ENCODE measurements around the gene WTIP. TPM values are rescaled to one million over a fixed set of nuclear protein-coding genes. Genes with fewer than 3 reads are reported as not detected.
"Not testable (repeated sequence)": the region's sequence is repeated elsewhere in the genome, so short reads cannot be mapped to it uniquely, and the experiment has no call there.

Gene WTIP
- total RNA-seq, 1 experiment from 2014 or later = 82.3 TPM

DNA sequence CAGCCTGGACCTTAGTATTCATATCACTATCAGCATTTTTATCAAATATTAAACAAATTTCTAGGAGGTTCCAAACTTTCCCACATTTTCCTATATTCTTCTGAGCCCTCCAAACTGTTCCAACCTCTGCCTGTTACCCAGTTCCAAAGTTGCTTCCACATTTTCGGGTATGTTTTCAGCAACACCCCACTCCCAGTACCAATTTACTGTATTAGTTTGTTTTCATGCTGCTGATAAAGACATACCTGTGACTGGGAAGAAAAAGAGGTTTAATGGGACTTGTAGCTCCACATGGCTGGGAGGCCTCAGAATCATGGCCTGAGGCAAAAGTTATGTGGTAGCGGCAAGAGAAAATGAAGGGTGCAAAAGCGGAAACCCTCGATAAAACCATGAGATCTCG lies 29.3 kb downstream of the WTIP start:
- H3K27me3 ChIP-seq, H3K36me3 ChIP-seq, DNase-seq, H3K4me3 ChIP-seq: not testable (repeated sequence)
- H3K9me3 ChIP-seq = peaks cover 15% of the 10 kb centered on the region

DNA sequence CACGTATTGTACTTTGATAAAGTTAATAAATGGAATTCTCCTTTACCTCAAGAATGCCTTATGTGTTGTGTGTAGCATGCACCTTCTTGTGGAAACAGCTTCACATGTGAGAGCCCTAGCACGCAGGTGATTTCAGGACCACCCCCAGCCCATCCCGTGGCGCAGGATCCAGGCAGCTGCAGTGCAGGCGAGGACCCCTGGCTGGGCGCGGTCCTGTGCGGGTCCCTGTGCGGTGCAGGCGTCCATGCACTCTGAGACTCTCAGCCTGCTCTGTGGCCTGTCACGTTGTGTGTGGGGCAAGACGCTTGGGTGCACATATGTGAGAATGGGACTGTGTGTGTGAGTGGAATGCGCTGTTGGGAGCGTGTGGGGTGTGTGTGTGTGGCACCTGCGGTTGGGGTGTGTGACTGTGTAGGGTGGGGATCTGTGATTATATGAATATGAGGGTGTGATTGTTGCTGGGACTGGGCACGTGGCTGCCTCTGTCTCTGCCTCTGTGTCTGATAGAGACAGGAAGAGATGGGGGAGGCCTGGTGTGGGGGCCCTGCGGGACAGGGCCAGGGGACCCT lies 30.8 kb downstream of the WTIP start:
- no peak for DNase-seq
- H3K4me3 ChIP-seq = no peak overlapping the region
- H3K27me3 ChIP-seq = peaks cover 7% of the 10 kb centered on the region
- no peaks in the 10 kb centered on the region for H3K36me3 ChIP-seq
- peaks cover 15% of the 10 kb centered on the region for H3K9me3 ChIP-seq

DNA sequence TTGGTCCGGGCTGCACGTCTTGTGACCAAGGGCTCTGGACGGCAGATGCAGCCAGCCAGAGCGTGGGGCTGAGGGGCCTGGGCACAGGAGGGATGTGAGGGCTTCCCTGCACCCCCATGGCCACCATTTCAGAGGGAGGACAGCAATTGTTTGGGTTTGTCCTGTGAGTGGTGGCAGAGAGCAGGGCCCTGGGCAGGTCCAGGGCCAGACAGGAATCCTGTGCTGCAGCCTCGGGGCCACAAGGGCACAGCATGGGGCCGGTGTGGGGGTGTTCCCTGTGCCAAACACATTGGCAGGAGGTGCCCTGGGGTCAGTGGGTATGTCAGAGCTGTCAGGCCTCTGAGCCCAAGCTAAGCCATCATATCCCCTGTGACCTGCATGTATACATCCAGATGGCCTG lies 32.2 kb downstream of the WTIP start:
- H3K36me3 ChIP-seq = no peaks in the 10 kb centered on the region
- no peak for DNase-seq
- H3K4me3 ChIP-seq = no peak overlapping the region
- peaks cover 17% of the 10 kb centered on the region for H3K27me3 ChIP-seq
- peaks cover 15% of the 10 kb centered on the region for H3K9me3 ChIP-seq

DNA sequence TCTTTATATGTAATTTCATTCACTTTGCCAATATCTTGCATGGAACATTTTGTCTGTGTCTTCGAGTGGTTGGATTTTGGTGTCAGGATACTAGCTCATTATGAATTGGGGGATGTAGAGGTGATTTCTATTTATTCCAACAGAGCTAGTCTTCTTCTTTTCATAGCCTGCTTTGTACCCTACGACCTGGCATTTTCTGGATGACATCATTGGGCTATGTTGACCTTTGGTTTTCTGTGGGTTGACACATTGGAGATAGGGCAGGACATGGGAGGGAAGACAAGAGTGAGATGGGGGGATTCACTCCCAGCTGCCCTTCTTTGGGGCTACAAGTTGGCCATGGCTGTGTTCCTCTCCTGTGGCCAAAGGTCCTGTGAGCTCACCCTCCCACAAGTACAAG lies 38.0 kb downstream of the WTIP start:
- no peaks in the 10 kb centered on the region for H3K36me3 ChIP-seq
- H3K4me3 ChIP-seq = no peak overlapping the region
- peaks cover 18% of the 10 kb centered on the region for H3K27me3 ChIP-seq
- no peaks in the 10 kb centered on the region for H3K9me3 ChIP-seq
- DNase-seq = no peak

DNA sequence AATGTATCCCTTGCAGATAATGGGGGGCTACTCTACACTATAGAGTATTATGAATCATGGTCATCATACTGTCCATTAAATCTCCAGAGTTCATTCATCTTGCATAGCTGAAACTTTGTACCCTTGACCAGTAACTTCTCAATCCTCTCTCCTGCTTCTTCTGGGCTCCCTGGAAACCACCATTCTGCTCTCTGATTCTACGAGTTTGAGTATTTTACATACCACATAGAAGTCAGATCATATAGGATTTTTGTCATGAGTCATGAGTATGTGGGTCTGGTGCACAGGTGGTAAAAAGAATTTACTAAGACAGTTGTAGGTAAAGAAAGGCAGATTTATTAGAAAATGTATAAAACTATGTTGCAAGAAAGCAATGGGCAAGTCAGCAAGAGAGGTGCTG lies 41.9 kb downstream of the WTIP start:
- Histone ChIP-seq H3K9me3 (no peaks in the 10 kb centered on the region), H3K36me3 (no peaks in the 10 kb centered on the region), H3K4me3 (no peak overlapping the region), H3K27me3 (peaks cover 17% of the 10 kb centered on the region)
- no peak for DNase-seq

DNA sequence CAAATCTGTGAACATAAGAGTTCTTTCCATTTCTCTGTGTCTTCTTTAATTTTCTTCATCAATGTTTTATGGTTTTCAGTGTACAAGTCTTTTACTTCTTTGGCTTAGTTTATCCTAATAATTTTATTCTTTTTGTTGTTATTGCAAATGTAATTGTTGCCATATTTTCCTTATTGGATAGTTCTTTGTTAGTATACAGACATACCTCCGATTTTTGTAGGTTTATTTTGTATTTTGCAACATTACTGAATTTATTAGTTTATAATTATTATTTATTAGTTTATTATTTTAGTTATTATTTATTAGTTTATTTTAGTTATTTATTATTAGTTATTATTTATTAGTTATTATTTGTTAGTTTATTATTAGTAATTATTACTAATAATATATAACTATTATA lies 43.4 kb downstream of the WTIP start:
- Histone ChIP-seq H3K9me3 (0 out of 2 replicates have a peak, but pooled peaks cover 2% of the 10 kb centered on the region), H3K27me3 (peaks cover 20% of the 10 kb centered on the region), H3K4me3 (no peak overlapping the region), H3K36me3 (no peaks in the 10 kb centered on the region)
- no peak for DNase-seq

DNA sequence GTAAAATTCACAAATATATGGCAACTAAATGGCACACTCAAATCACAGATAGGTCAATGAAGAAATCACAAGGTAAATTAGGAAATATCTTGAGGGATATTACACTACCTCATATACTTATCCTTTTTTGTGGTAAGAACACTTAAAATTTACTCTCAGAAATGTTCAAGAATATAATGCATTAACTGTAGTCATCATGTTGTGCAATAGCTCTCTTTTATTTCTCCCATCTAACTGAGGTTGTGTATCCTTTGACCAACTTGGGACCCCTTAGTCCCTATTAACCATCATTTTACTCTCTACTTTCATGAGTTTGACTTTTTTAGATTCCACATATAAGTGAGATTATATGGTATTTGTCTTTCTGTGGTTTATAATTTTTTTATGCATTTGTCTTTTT lies 52.6 kb downstream of the WTIP start:
- no peak for DNase-seq
- Histone ChIP-seq H3K4me3 (no peak overlapping the region), H3K9me3 (0 out of 2 replicates have a peak, but pooled peaks cover 3% of the 10 kb centered on the region), H3K27me3 (peaks cover 7% of the 10 kb centered on the region), H3K36me3 (no peaks in the 10 kb centered on the region)

DNA sequence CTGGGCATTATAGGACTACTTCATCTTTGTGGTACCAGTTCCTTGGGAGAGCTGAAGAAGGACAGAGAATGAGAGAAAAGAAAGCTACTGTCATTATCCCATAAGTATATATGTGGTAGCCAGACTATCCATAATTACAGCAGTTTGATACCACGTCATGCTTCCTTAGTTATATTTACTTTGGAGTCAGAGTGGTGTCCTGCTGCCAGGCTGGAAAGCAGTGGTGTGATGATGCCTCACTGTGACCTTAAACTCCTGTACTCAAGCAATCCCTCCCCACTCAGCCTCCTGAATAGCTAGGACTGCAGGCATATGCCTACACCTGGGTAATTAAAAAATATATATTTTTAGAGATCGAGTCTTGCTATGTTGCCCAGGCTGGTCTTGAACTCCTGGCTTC lies 57.8 kb downstream of the WTIP start:
- no peak overlapping the region for H3K4me3 ChIP-seq
- peak; percentile 42 for DNase-seq
- H3K36me3 ChIP-seq = no peaks in the 10 kb centered on the region
- 0 out of 2 replicates have a peak, but pooled peaks cover 15% of the 10 kb centered on the region for H3K9me3 ChIP-seq
- peaks cover 5% of the 10 kb centered on the region for H3K27me3 ChIP-seq

DNA sequence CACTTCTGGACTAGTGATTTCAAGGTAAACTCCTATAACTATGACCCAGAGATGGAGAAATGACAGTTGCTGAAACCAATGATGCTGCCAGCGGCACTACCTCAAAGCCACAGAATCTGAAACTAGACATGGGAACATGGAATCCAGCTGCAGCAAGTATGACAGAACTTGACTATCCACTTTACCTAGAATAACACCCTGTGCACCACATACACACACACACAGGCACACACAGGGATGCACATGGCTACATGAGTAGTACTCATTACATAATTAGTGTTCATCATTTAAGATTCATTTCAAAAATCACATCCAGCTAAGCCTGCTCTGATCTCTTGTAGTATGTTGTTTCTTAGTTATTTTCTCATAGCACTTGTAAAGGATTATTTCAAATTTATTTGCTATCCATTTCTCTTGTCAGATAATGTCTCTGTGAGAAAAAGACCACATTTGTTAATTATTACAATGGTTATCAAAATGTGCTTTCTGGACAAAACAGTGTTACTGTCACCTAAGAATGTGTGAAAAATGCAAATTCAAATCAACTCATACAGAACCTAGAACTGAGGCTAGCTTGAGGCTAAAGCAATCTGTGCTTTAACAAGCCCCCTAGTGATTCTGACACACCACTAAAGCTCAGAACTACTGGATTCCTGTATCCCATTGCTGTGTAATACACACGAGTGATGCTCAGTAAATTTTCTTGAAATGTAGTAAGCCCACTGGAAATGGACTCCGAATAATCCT lies 59.4 kb downstream of the WTIP start:
- H3K27me3 ChIP-seq = no peaks in the 10 kb centered on the region; the same call in 1 of the 2 replicates
- 0 out of 2 replicates have a peak, but pooled peaks cover 11% of the 10 kb centered on the region for H3K9me3 ChIP-seq
- no peaks in the 10 kb centered on the region for H3K36me3 ChIP-seq
- H3K4me3 ChIP-seq = no peak overlapping the region
- DNase-seq = no peak

DNA sequence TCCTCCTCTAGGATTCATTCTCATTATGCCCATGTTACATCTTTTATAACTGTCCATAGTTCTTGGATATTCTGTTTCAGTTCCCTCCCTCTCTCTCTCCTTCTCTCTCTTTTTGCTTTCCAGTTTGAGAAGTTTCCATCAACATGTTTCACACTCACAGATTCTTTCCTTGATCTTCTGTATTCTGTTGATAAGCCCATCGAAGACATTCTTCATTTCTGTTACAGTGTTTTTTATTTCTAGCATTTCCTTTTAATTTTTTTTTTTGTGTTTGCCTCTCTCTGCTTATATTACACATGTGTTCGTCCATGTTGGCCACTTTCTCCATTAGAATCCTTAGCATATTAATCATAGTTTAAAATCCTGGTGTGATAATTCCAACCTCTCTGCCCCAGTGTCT lies 68.3 kb downstream of the WTIP start:
- peaks cover 7% of the 10 kb centered on the region for H3K9me3 ChIP-seq
- H3K36me3 ChIP-seq = no peaks in the 10 kb centered on the region
- H3K27me3 ChIP-seq = peaks cover 11% of the 10 kb centered on the region
- DNase-seq = no peak
- no peak overlapping the region for H3K4me3 ChIP-seq

DNA sequence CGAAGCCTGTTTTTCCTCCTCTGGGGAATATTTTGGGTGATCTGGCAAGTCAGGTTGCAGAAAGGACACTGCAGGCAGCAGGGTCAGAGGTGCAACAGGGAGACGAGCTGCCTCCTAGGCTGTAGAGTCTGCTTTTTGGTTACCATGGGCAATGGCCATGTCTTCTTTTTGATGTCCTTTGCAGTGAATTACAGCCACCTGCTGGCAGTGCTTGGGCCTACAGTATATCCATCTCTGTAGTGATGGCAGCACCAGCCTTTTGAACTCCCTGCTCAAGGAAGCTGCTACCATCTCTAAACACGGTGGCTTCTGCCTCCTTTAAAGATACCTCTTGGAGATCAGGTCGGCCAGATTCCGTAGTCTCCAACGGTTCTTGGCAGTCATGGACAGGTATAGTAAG lies 73.9 kb downstream of the WTIP start:
- Histone ChIP-seq H3K27me3 (peaks cover 12% of the 10 kb centered on the region), H3K4me3 (no peak overlapping the region), H3K36me3 (no peaks in the 10 kb centered on the region), H3K9me3 (no peaks in the 10 kb centered on the region)
- no peak for DNase-seq

DNA sequence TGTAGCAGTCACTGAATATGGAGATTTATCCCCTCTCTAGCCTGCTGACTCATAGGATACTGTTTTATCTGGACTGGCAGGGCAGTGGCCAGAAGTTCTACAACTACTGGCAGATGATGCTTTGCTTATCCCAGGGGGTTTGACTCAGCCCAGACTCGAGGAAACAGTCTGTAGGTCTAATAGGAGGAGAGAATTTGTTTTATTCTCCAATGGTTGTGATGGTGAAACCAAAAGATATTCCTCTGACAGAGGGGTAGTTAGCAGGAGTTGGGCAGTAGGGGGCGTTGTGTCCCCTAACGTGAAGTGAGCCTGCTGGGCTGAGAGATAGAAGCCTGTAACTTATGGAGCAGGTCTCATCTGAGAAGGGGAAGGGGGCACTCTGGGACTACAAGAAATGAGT lies 74.9 kb downstream of the WTIP start:
- no peaks in the 10 kb centered on the region for H3K9me3 ChIP-seq
- H3K27me3 ChIP-seq = peaks cover 10% of the 10 kb centered on the region
- no peak overlapping the region for H3K4me3 ChIP-seq
- peak; percentile 56 for DNase-seq
- H3K36me3 ChIP-seq = no peaks in the 10 kb centered on the region

DNA sequence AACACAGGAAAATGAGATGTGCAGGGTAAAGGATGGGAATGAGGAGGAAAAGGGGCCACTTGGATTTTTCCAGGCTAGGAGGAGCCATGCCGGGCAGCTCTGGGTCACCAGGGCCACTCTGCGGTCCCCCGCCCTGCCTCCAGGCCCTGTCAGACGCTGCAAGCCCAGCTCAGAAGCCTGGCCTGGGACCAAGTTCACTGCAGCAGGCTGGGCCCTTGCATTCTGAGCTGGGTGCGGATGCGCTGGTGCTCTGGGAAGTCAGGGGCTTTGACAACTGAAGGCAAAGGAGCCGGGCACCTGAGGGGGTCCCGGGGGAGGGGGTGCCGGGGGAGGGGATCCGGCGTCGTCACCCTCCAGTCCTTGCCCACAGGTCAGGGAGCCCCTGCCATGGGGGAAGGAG lies 77.5 kb downstream of the WTIP start:
- DNase-seq = no peak
- Histone ChIP-seq H3K9me3 (no peaks in the 10 kb centered on the region), H3K36me3 (no peaks in the 10 kb centered on the region), H3K4me3 (no peak overlapping the region), H3K27me3 (peaks cover 5% of the 10 kb centered on the region; the same call in 1 of the 2 replicates)

DNA sequence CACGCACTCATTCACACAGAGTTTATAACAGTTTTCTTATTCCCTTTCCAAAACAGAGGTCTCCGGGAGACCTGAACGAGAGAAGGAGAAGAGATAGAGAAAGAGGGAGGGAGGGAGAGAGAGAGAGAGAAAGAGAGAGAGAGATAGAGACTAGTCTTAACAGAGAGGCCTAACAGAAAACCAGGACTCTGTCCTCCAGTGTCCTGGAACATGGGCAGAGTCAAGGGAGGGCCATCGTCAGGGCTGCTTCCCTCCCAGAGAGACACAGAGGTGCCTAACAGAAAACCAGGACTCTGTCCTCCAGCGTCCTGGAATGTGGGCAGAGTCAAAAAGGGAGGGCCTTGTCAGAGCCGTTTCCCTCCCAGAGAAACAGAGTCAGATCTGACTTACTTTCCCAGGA lies 78.7 kb downstream of the WTIP start:
- no peaks in the 10 kb centered on the region for H3K9me3 ChIP-seq

More for the DNA sequence above, 78.7 kb downstream of the WTIP start:
- Histone ChIP-seq H3K4me3 (no peak overlapping the region), H3K36me3 (no peaks in the 10 kb centered on the region), H3K27me3 (no peaks in the 10 kb centered on the region; the same call in 1 of the 2 replicates)
- no peak for DNase-seq

Other genes starting within 250 kb of the WTIP start
- 8.9 and 11.0 TPM in 2 replicates for gene GARRE1, start 227.2 kb upstream of the WTIP start, total RNA-seq (2014; rRNA removed; shearing (Covaris generic); ENCODE audit: low replicate concordance)
- gene GPI, start 116.6 kb upstream of the WTIP start, total RNA-seq (2014; rRNA removed; shearing (Covaris generic); ENCODE audit: low replicate concordance) = 239 and 400 TPM in 2 replicates
- 10.6 and 19.8 TPM in 2 replicates for gene PDCD2L, start 77.4 kb upstream of the WTIP start, total RNA-seq (2014; rRNA removed; shearing (Covaris generic); ENCODE audit: low replicate concordance)
- 298 and 359 TPM in 2 replicates for gene UBA2, start 53.4 kb upstream of the WTIP start, total RNA-seq (2014; rRNA removed; shearing (Covaris generic); ENCODE audit: low replicate concordance)
- gene SCGB2B2, start 195.4 kb downstream of the WTIP start, total RNA-seq (2014; rRNA removed; shearing (Covaris generic); ENCODE audit: low replicate concordance) = not detected in 2 replicates
- gene ZNF302, start 195.9 kb downstream of the WTIP start, total RNA-seq (2014; rRNA removed; shearing (Covaris generic); ENCODE audit: low replicate concordance) = 4.3 and 17.4 TPM in 2 replicates